PFSK-1 (cell line): ENCODE results near the gene ZBTB37. TPM values are rescaled to one million over a fixed set of nuclear protein-coding genes. Genes with fewer than 3 reads are reported as not detected.

Experiments
- FOXP2 ChIP-seq: optimal IDR thresholded peaks from 2 replicates; pipeline ENCODE3; 2011; ENCODE audit warnings: borderline replicate concordance, control low read depth, inconsistent platforms; ENCODE audit not compliant: insufficient read depth; ENCODE audit errors: extremely low read length, extremely low read depth
- POLR2AphosphoS5 ChIP-seq: IDR thresholded peaks from 2 replicates; pipeline ENCODE4 v1.6.1; 2012; ENCODE audit warnings: low read depth, mild to moderate bottlenecking, control low read depth, low read length, moderate library complexity
- SIN3A ChIP-seq: IDR thresholded peaks from 2 replicates; pipeline ENCODE4 v1.6.1; 2012; ENCODE audit warnings: mild to moderate bottlenecking, low read length, moderate library complexity, borderline replicate concordance; ENCODE audit not compliant: insufficient read depth
- TAF1 ChIP-seq: IDR thresholded peaks from 2 replicates; pipeline ENCODE4 v1.6.1; 2012; ENCODE audit warnings: low read length, control low read depth, borderline replicate concordance; ENCODE audit not compliant: insufficient read depth
- polyA plus RNA-seq: library from polyadenylated mRNA; unstranded; fragments of >200 nt; gene quantifications from one replicate; pipeline ENCODE4 v1.2.1, GENCODE V29; 2012; ENCODE audit warnings: low read depth, missing spikeins; ENCODE audit not compliant: insufficient read length
- TF ChIP-seq, protein P1 (sequence below), 2 experiments: IDR thresholded peaks; 2 replicates each; pipeline versions ENCODE4 v1.6.1 to v1.8.0; 2011 to 2012; ENCODE audit warnings: low read depth in 2 of 2, low read length in 2 of 2, control low read depth in 1 of 2, inconsistent platforms in 1 of 2, mild to moderate bottlenecking in 1 of 2, moderate library complexity in 1 of 2; ENCODE audit not compliant: insufficient read depth in 1 of 2

ZBTB37 gene, protein sequence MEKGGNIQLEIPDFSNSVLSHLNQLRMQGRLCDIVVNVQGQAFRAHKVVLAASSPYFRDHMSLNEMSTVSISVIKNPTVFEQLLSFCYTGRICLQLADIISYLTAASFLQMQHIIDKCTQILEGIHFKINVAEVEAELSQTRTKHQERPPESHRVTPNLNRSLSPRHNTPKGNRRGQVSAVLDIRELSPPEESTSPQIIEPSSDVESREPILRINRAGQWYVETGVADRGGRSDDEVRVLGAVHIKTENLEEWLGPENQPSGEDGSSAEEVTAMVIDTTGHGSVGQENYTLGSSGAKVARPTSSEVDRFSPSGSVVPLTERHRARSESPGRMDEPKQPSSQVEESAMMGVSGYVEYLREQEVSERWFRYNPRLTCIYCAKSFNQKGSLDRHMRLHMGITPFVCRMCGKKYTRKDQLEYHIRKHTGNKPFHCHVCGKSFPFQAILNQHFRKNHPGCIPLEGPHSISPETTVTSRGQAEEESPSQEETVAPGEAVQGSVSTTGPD
- polyA plus RNA-seq: 0.46 TPM

GRCh38 chr1:173868266-173869020, at the start of gene ZBTB37:
TSS of gene ZBTB37 (plus strand) at chr1:173868380. CDS start at chr1:173870226, 1,846 bp downstream.
- TF ChIP-seq, protein P1, sequence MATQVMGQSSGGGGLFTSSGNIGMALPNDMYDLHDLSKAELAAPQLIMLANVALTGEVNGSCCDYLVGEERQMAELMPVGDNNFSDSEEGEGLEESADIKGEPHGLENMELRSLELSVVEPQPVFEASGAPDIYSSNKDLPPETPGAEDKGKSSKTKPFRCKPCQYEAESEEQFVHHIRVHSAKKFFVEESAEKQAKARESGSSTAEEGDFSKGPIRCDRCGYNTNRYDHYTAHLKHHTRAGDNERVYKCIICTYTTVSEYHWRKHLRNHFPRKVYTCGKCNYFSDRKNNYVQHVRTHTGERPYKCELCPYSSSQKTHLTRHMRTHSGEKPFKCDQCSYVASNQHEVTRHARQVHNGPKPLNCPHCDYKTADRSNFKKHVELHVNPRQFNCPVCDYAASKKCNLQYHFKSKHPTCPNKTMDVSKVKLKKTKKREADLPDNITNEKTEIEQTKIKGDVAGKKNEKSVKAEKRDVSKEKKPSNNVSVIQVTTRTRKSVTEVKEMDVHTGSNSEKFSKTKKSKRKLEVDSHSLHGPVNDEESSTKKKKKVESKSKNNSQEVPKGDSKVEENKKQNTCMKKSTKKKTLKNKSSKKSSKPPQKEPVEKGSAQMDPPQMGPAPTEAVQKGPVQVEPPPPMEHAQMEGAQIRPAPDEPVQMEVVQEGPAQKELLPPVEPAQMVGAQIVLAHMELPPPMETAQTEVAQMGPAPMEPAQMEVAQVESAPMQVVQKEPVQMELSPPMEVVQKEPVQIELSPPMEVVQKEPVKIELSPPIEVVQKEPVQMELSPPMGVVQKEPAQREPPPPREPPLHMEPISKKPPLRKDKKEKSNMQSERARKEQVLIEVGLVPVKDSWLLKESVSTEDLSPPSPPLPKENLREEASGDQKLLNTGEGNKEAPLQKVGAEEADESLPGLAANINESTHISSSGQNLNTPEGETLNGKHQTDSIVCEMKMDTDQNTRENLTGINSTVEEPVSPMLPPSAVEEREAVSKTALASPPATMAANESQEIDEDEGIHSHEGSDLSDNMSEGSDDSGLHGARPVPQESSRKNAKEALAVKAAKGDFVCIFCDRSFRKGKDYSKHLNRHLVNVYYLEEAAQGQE (IDR thresholded peaks at IDR 0.05; ENCODE audit: insufficient read depth in 1 of 2, low read depth in 2 of 2, low read length in 2 of 2): 0 out of 4 replicates have a peak, but pooled peaks of 1 of the 2 experiments have one; percentile 17
- TF ChIP-seq SIN3A (0 out of 2 replicates have a peak, but pooled peaks have one; percentile 25), FOXP2 (peak; percentile 72), TAF1 (no peak), POLR2AphosphoS5 (no peak)

DNA sequence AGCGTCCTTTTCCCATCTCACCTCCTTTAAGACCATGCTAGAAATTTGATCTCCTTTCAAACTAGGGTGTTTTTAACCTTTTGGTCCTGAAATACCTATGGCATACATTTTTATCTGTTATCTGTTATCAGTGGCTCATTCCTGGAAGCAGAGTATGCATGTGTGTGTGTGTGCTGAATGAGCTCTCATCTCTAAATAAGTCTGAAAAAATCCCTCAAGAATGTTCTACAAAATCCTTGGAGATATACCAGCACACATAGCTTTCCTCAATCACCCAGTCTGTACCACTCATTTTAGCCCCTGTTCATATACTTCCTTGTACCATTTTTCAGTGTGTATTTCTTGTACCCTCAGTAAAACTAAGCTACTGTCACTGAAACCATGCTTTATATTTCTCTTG, 49.7 kb upstream of the ZBTB37 start:
- TF ChIP-seq FOXP2 (no peak), TAF1 (no peak), POLR2AphosphoS5 (no peak), SIN3A (no peak)
- TF ChIP-seq, protein P1 (IDR thresholded peaks at IDR 0.05; ENCODE audit: insufficient read depth in 1 of 2, low read depth in 2 of 2, low read length in 2 of 2): no peak

DNA sequence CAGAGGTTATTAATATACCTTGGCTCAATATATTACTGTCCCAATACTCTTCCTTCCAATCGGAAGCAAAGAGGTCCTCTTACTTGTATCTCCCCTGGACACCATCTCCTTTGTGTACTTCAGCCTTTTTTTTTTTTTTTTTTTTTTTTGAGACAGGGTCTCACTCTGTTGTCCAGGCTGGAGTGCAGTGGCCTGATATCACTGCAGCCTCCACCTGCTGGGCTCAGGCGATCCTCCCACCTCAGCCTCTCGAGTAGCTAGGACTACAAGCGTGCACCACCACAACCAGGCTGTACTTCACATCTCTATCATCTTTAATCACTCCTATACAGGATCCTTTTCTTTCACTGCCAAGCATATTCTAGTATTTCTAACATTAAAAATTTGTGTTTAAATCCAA, 46.5 kb upstream of the ZBTB37 start:
- no peak for TF ChIP-seq TAF1
- TF ChIP-seq, protein P1 (IDR thresholded peaks at IDR 0.05; ENCODE audit: insufficient read depth in 1 of 2, low read depth in 2 of 2, low read length in 2 of 2): no peak
- TF ChIP-seq SIN3A: no peak
- TF ChIP-seq POLR2AphosphoS5: no peak
- TF ChIP-seq FOXP2: no peak

GRCh38 chr1:173823781-173824314, 44.3 kb upstream of the ZBTB37 start:
- peak; percentile 41; the same call in 1 of the 2 replicates for TF ChIP-seq SIN3A
- TF ChIP-seq, protein P1 (IDR thresholded peaks at IDR 0.05; ENCODE audit: insufficient read depth in 1 of 2, low read depth in 2 of 2, low read length in 2 of 2): no peak
- TF ChIP-seq FOXP2: no peak
- peak; percentile 66 for TF ChIP-seq POLR2AphosphoS5
- TF ChIP-seq TAF1: peak; percentile 10; the same call in 1 of the 2 replicates
